OCI-LY1 (cell line): ENCODE measurements around the gene CAMTA1.

Experiments
- H2AFZ ChIP-seq: fragments of 200-600 bp; sonication (generic), shearing (Covaris generic); 2 replicates; pipeline ENCODE4 v1.6.0; 2014; ENCODE audit warnings: antibody characterized with exemption, mild to moderate bottlenecking, low read length
- H3F3A ChIP-seq: fragments of 200-600 bp; sonication (generic), shearing (Covaris generic); 2 replicates; pipeline ENCODE4 v1.6.0; 2014; ENCODE audit warnings: mild to moderate bottlenecking, antibody characterized with exemption, low read length, moderate library complexity; ENCODE audit not compliant: insufficient read depth
- H3K27ac ChIP-seq: fragments of 200-600 bp; sonication (generic); 2 replicates; pipeline ENCODE4 v1.5.1; 2014; ENCODE audit warnings: low read length, mixed run types, mild to moderate bottlenecking, low read depth; ENCODE audit not compliant: poor library complexity, severe bottlenecking
- H3K27me3 ChIP-seq: fragments of 200-600 bp; sonication (generic); 2 replicates; pipeline ENCODE4 v1.6.0; 2014; ENCODE audit warnings: antibody characterized with exemption, mild to moderate bottlenecking, low read length, moderate library complexity; ENCODE audit not compliant: insufficient read depth
- H3K36me3 ChIP-seq: fragments of 200-600 bp; sonication (generic); 2 replicates; pipeline ENCODE4 v1.6.1; 2014; ENCODE audit warnings: mild to moderate bottlenecking, antibody characterized with exemption, low read length, moderate library complexity, mixed read lengths; ENCODE audit not compliant: insufficient read depth
- H3K4me1 ChIP-seq: fragments of 200-600 bp; sonication (generic); 2 replicates; pipeline ENCODE4 v1.5.1; 2014; ENCODE audit warnings: mild to moderate bottlenecking, low read length, moderate library complexity; ENCODE audit not compliant: insufficient read depth, severe bottlenecking
- H3K4me2 ChIP-seq: fragments of 200-600 bp; sonication (generic), shearing (Covaris generic); 2 replicates; pipeline ENCODE4 v1.6.1; 2014; ENCODE audit warnings: low read length
- H3K4me3 ChIP-seq: fragments of 200-600 bp; sonication (generic); 2 replicates; pipeline ENCODE4 v1.5.1; 2014; ENCODE audit warnings: low read length, low read depth, mild to moderate bottlenecking, mixed read lengths; ENCODE audit not compliant: poor library complexity, severe bottlenecking
- H3K79me2 ChIP-seq: fragments of 200-600 bp; shearing (Covaris generic); 2 replicates; pipeline ENCODE4 v1.6.1; 2016; ENCODE audit warnings: mixed run types, low read length, mixed read lengths; ENCODE audit not compliant: insufficient read depth
- H3K9ac ChIP-seq: fragments of 200-600 bp; sonication (generic), shearing (Covaris generic); 2 replicates; pipeline ENCODE4 v1.6.1; 2014; ENCODE audit warnings: mild to moderate bottlenecking, low read length, mixed read lengths
- H3K9me2 ChIP-seq: fragments of 200-600 bp; sonication (generic), shearing (Covaris generic); 2 replicates; pipeline ENCODE4 v1.6.1; 2014; ENCODE audit warnings: low read depth, mild to moderate bottlenecking, low read length, mixed read lengths
- H3K9me3 ChIP-seq: fragments of 200-600 bp; shearing (Covaris generic); 2 replicates; pipeline ENCODE4 v1.6.1; 2014; ENCODE audit warnings: low read length, mixed read lengths
- H4K20me1 ChIP-seq: fragments of 200-600 bp; sonication (generic), shearing (Covaris generic); 2 replicates; pipeline ENCODE4 v1.6.0; 2016; ENCODE audit warnings: mild to moderate bottlenecking, low read length; ENCODE audit not compliant: insufficient read depth
- CTCF ChIP-seq: fragments of 200-600 bp; sonication (generic), shearing (Covaris generic); IDR thresholded peaks from 2 replicates; pipeline ENCODE4 v1.5.1; 2017; ENCODE audit warnings: mild to moderate bottlenecking, antibody characterized with exemption, low read length, moderate library complexity, mixed read lengths
- EZH2 ChIP-seq: fragments of 200-600 bp; sonication (generic), shearing (Covaris generic); IDR thresholded peaks from 2 replicates; pipeline ENCODE4 v1.8.0; 2017; ENCODE audit warnings: borderline replicate concordance, mixed run types, mild to moderate bottlenecking, antibody characterized with exemption, low read length, moderate library complexity, mixed read lengths

CAMTA1 gene

GRCh38 chr1:7576946-7577657 lies 791.8 kb downstream of the CAMTA1 start:
- Histone ChIP-seq H3K27ac (no peak overlapping the region), H4K20me1 (no peaks in the 10 kb centered on the region), H3K4me3 (no peak overlapping the region), H3K9me2 (no peaks in the 10 kb centered on the region), H3F3A (no peaks in the 10 kb centered on the region), H3K36me3 (no peaks in the 10 kb centered on the region), H2AFZ (no peak overlapping the region), H3K4me2 (no peak overlapping the region), H3K9ac (no peak overlapping the region), H3K79me2 (no peaks in the 10 kb centered on the region), H3K4me1 (no peaks in the 10 kb centered on the region), H3K9me3 (no peaks in the 10 kb centered on the region), H3K27me3 (no peaks in the 10 kb centered on the region)
- TF ChIP-seq EZH2 (no peak), CTCF (peak; percentile 12; the same call in 1 of the 2 replicates)

GRCh38 chr1:7578206-7578605 lies 793.0 kb downstream of the CAMTA1 start:
- Histone ChIP-seq H3K4me3 (no peak overlapping the region), H3K79me2 (no peaks in the 10 kb centered on the region), H2AFZ (no peak overlapping the region), H4K20me1 (no peaks in the 10 kb centered on the region), H3K4me2 (no peak overlapping the region), H3K9me2 (no peaks in the 10 kb centered on the region), H3K4me1 (no peaks in the 10 kb centered on the region), H3K27me3 (no peaks in the 10 kb centered on the region), H3K36me3 (no peaks in the 10 kb centered on the region), H3K9ac (no peak overlapping the region), H3F3A (no peaks in the 10 kb centered on the region), H3K27ac (no peak overlapping the region), H3K9me3 (no peaks in the 10 kb centered on the region)
- TF ChIP-seq EZH2 (no peak), CTCF (no peak)

GRCh38 chr1:7579016-7579415 lies 793.8 kb downstream of the CAMTA1 start:
- H2AFZ ChIP-seq = no peak overlapping the region
- no peak overlapping the region for H3K4me3 ChIP-seq
- H3K4me2 ChIP-seq = no peak overlapping the region
- H3K27me3 ChIP-seq = no peaks in the 10 kb centered on the region
- no peaks in the 10 kb centered on the region for H4K20me1 ChIP-seq
- no peaks in the 10 kb centered on the region for H3K4me1 ChIP-seq
- no peak overlapping the region for H3K27ac ChIP-seq
- TF ChIP-seq EZH2 = no peak
- TF ChIP-seq CTCF = no peak
- no peaks in the 10 kb centered on the region for H3F3A ChIP-seq
- H3K9me3 ChIP-seq = no peaks in the 10 kb centered on the region
- H3K9me2 ChIP-seq = no peaks in the 10 kb centered on the region
- H3K79me2 ChIP-seq = no peaks in the 10 kb centered on the region
- H3K9ac ChIP-seq = no peak overlapping the region
- H3K36me3 ChIP-seq = no peaks in the 10 kb centered on the region
